NCI-H510A (cell line): ENCODE data around the gene EGR4.

Source experiments
- DNase-seq: peaks from one replicate; lab custom pipeline; 2025; lab: John Stamatoyannopoulos, UW

EGR4 gene

GRCh38 chr2:73249636-73250035 is 43.7 kb downstream of the EGR4 start:
- no peak for DNase-seq

GRCh38 chr2:73246850-73247249 is 46.5 kb downstream of the EGR4 start:
- DNase-seq: no peak

GRCh38 chr2:73244580-73244979 is 48.8 kb downstream of the EGR4 start:
- DNase-seq: no peak

- no peak for DNase-seq
Observed at GRCh38 chr2:73243884-73244570, 49.3 kb downstream of the EGR4 start.
